Colon (tissue), 2 donors: ENCODE results near the gene ZNF267.
"Not testable (repeated sequence)": the region's sequence is repeated elsewhere in the genome, so short reads cannot be mapped to it uniquely, and the experiment has no call there.

Source experiments
- FAIRE-seq: peaks from 2 replicates; lab custom pipeline; 2012; peaks lifted over from hg19 to GRCh38; lab: Jason Lieb, UNC
- donor health status: control.
- donor health status: control.

ZNF267 gene

DNA sequence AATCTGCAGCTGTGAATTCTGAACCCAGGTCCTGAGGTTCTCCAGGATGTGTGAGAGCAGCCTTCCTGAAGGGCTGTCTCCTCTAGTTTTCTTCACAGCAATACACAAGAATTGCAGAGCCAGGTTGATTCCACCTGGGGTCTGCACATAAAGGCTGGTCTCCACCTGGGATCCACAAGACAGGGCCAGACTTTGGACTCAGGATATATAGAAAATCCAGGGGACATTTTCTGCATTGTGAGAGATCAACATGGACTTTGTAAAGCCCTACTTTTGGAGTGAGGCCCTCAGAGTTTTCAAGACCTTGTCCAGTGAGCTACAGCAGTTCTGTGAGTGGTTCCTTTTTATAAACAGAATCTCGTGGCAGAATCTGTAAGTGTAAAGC is 6.3 kb downstream of the ZNF267 start:
- no peak for FAIRE-seq

DNA sequence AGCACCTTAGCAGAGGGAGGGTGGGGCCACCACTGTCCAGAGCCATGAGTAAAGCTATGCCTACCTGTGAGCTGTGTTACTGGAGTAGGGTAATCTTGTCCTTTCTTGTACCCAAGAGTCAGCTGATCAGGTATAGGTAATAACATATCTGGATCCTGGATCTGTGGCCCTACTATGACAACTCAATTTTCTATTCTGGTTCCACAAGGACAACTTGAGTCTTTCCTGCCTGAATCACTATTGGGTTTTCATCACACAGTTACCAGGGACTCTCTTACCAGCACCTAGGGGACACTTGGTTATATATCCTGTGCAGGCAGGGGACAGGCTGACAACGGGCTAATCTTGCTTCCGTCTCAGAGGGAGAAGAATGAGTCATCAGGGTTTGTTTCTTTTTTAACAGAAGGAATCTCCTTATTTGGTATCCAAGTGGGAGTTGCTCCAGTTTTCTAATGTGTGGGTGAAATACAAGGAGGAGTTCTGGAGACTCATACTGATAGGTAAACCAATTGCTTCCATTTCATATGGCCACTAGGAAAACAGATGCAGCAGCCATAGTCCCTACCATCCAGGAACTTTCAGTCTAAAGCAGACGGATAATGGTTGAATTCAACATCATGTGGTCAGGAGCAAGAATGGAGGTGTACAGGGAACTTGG is 6.8 kb downstream of the ZNF267 start:
- FAIRE-seq = no peak

DNA sequence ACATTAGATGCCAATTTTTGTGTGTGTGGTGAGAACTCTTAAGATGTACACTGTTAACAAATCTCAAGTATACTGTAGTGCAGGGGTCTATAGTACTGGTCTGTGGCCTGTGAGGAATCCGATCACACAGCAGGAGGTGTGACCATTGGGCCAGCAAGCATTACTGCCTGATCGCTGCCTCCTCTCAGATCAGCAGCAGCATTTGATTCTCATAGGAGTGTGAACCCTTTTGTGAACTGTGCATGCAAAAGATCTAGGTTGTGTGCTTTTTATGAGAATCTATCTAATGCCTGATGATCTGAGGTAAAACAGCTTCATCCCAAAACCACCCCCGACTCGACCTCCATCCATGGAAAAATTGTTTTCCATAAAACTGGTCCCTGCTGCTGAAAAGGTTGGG is 12.6 kb downstream of the ZNF267 start:
- no peak for FAIRE-seq

DNA sequence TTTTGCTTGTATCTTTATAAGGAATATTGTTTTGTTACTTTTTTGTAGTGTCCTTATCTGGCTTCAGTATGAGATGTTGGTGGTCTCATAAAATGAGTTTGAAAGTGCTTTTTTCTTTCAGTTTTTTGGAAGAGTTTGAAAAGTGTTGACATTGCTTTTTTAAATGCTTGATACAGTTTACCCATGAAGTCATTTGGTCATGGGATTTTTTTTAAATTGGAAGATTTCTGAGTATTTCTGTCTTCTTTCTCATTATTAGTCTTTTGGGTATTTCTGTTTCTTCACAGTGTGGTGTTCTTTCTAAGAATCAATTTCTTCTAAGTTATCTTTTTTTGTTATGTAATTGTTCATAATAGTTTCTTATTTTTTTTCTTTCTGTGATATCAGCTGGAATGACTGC is 15.1 kb downstream of the ZNF267 start:
- FAIRE-seq = no peak

DNA sequence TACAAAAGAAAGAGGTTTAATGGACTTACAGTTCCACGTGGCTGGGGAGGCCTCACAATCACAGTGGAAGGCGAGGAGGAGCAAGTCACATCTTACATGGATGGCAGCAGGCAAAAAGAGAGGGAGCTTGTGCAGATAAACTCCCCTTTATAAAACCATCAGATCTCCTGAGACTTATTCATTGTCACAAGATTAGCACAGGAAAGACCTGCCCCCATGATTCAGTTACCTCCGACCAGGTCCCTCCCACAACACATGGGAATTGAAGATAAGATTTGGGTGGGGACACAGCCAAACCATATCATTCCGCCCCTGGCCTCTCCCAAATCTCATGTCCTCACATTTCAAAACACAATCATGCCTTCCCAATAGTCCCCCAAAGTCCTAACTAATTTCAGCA is 18.5 kb downstream of the ZNF267 start:
- FAIRE-seq = not testable (repeated sequence)

DNA sequence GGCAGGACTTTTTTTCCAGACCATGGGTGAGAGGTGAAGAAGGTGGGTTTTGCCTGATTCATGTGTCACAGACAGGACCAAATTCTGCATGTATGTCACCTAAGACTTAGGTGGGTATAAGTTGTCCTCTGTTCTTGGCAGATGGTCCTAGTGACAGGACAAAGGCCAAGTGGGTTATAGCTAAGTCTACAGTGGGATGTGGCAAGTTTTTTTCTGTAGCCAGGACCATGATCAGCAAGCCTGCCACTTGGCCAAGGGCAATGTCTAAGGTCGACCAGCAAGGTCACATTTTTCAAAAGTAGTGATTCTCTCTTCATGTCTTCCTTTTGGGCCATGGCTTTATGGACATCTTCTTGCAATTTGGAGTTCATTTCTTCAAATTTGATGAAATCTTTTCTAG is 20.2 kb downstream of the ZNF267 start:
- FAIRE-seq = no peak

DNA sequence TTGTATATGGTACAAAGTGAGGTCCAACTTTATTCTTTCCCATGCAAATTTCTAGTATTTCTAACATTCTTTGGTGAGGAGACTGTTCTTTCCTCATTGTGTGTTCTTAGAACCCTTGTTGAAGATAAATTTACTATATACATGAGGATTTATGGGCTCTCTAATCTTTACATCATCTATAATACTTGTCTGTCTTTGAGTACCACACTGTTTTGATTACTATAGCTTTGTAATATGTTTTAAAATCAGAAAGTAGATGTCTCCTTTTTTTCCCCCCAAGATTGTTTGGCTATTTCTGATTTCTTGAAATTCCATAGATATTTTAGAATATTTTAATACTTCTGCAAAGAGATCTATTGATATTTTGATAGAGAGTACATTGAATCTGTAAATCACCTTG is 23.7 kb downstream of the ZNF267 start:
- FAIRE-seq = no peak

DNA sequence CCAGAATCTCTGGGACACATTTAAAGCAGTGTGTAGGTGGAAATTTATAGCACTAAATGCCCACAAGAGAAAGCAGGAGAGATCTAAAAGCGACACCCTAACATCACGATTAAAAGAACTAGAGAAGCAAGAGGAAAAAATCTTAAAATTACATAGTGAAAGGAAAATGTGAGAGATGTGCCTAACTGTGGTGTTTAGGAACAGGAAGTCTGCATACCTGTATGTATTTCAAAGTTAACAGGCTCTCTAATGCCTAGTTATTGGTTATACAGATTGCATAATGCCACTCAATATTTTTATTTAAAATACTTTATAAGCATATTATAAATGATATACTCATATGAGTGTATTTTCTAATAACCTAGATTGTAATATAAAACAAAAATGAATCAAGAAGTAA is 25.9 kb downstream of the ZNF267 start:
- FAIRE-seq = no peak

DNA sequence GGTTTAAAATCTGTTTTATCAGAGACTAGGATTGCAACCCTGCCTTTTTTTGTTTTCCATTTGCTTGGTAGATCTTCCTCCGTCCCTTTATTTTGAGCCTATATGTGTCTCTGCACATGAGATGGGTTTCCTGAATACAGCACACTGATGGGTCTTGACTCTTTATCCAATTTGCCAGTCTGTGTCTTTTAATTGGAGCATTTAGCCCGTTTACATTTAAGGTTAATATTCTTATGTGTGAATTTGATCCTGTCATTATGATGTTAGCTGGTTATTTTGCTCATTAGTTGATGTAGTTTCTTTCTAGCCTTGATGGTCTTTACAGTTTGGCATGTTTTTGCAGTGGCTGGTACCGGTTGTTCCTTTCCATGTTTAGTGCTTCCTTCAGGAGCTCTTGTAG is 31.0 kb downstream of the ZNF267 start:
- not testable (repeated sequence) for FAIRE-seq

DNA sequence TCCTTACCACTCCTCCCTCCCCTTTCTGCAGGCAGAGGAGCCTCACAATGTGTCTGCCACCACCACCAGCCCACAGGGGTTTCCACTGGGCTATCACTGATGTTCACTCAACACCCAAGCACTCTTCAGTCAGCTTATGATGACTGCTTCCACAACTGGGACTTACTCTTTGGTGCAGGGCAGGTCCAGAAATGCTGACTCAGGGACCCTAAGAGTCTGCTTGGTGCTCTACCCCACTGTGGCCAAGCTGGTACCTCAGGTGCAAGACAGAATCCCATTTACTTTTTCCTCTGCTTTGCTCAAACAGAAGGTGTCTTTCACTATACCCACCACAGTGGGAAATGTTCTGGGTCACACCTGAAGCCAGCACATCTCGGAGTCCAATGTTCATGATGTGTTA is 40.1 kb downstream of the ZNF267 start:
- FAIRE-seq = no peak

DNA sequence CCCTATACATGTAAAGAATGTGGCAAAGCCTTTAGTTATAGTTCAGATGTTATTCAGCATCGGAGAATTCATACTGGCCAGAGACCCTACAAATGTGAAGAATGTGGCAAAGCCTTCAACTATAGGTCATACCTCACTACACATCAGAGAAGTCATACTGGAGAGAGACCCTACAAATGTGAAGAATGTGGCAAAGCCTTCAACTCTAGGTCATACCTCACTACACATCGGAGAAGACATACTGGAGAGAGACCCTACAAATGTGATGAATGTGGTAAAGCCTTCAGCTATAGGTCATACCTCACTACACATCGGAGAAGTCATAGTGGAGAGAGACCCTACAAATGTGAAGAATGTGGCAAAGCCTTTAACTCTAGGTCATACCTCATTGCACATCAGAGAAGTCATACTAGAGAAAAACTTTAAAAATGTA is 42.5 kb downstream of the ZNF267 start:
- FAIRE-seq = no peak

DNA sequence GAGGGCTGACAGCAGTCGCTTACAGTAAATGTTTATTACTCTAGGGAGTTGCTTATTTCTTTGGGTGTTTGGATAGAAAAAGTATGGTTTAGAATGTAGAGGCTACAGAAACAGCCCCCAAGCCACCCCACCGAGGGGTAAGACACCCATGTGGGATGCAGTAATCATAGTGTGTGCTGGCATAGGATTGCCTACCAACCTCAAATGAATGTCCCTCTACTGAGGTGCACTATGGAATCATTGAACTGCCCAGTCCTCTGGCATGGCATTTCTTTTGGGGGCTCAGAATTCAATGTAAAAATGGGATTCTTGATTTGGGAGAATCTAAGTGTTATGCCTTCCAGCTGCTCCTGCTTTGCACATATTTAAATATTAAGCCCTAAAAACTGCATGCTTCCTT is 46.8 kb downstream of the ZNF267 start:
- no peak for FAIRE-seq

DNA sequence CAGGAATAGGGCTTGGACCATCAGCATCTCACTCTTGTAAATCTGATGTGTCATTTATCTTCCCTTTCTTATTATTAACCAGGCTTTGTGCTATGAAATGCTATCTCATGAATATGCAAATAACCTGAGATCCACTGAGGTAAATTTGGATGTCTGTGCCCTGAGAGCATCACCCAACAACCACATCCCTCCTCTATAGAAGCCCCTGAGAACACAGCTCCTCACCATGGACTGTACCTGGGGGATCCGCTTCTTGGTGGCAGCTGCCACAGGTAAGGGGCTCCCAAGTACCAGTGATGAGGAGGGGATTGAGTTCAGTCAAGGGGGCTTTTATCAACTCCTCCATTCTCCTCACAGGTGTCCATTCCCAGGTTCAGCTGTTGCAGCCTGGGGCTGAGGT is 78.2 kb downstream of the ZNF267 start:
- not testable (repeated sequence) for FAIRE-seq

DNA sequence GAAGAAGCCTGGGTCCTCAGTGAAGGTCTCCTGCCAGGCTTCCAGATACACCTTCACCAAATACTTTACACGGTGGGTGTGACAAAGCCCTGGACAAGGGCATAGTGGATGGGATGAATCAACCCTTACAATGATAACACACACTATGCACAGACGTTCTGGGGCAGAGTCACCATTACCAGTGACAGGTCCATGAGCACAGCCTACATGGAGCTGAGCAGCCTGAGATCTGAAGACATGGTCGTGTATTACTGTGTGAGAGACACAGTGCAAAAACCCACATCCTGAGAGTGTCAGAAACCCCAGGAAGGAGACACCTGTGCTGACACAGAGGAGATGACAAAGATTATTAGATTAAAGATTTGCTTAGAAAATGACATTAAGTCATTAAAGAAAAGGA is 78.6 kb downstream of the ZNF267 start:
- not testable (repeated sequence) for FAIRE-seq

DNA sequence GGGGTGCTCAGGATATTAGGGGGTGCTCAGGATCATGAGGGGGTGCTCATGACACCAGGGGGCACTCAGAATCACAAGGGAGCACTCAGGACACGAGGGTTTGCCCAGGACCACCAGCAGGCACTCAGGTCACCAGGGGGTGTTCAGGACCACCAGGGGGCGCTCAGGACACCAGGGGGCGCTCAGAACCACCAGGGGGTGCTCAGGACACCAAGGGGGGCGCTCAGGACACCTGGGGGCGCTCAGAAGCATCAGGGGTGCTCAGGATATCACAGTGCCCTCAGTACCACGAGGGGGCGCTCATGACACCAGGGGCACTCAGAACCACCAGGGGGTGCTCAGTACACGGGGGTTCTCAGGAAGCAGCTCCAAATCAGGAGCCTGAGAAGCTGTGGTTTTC is 82.6 kb downstream of the ZNF267 start:
- FAIRE-seq = not testable (repeated sequence)

DNA sequence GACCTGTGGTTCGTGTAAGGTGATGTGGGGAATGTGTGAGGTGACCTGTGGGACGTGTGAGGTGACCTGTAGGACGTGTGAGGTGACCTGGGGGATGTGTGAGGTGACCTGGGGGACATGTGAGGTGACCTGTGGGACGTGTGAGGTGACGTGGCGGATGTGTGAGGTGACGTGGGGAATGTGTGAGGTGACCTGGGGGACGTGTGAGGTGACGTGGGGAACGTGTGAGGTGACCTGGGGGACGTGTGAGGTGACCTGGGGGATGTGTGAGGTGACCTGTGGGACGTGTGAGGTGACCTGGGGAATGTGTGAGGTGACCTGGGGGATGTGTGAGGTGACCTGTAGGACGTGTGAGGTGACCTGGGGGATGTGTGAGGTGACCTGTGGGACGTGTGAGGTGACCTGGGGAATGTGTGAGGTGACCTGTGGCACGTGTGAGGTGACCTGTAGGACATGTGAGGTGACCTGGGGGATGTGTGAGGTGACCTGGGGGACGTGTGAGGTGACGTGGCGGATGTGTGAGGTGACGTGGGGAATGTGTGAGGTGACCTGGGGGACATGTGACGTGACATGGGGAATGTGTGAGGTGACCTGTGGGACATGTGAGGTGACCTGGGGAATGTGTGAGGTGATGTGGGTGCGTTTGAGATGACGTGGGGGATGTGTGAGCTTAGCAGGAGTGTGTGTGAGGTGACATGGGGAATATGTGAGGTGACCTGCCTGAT is 86.7 kb downstream of the ZNF267 start:
- not testable (repeated sequence) for FAIRE-seq
